ENCODE measurements around the gene PSMA5. TPM values are rescaled to one million over a fixed set of nuclear protein-coding genes. Genes with fewer than 3 reads are reported as not detected.
A peak's percentile ranks its signal among the peaks of the same experiment; 100 is the strongest.

The PSMA5 gene
- total RNA-seq, 1 experiment from 2014 or later = 150 TPM

DNA sequence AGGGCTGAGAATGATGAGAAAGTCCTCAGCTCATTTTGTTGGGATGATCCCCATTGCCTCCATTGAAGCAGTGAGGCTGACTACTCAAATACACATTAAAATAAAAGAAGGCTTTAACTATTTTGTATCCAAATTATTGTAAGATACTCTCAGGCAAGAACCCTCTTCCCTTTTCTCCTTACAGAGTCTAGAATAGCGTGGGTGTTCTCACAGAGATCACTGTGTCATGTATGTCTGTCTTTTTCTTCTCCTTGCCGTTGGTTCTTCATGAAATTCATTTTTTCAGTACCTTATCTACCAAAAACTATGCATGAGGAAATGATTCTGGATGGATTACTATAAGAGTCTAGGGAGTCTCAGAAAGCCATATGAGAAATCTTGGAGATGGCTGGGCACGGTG, 58.6 kb downstream of the PSMA5 start (continued):
- TF ChIP-seq HMGXB4 (CRISPR knock-in tag; IDR thresholded peaks at IDR 0.05) (no peak), NR3C1 (CRISPR knock-in tag; conservative IDR thresholded peaks at IDR 0.05; ENCODE audit: low read depth) (no peak)

DNA sequence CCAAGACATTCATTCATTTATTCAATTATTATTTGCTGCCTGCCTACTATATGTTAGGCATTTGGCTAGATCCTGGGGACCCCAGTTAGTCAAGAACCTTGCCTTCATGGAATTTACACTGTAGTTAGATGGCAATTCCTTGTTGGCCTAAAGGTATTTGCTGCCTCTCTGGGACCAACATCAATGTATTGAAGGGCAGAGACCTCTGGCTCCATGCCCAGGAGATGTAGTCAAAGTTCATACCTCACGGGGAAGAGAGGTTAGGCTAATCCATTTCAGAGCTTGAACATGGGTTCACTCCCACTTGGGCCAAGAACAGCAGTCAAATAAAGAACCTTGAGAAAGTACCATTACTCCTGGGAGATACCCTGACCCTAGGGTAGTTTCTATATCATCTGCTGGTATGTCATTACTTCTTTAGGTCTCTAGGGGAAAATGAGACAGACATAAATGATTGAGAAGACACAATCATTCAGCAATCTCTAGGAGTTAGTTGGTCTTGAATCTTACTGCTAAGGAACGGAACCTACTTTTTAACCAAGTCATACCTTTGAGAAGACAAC, 60.5 kb downstream of the PSMA5 start:
- Mint-ChIP-seq H3K4me3 (no peak overlapping the region), H3K9me3 (peaks cover 10% of the 10 kb centered on the region), H3K4me1 (peaks cover 20% of the 10 kb centered on the region), H3K27me3 (ENCODE audit: low read depth) (no peaks in the 10 kb centered on the region), H3K36me3 (peaks cover 23% of the 10 kb centered on the region), H3K27ac (peak overlapping the region; percentile 32; the same call in 1 of the 2 replicates)
- ATAC-seq (no peak), DNase-seq (ENCODE audit: low spot score) (no peak)
- ChIA-PET CTCF (no interaction called here), POLR2A (no interaction called here)
- no peak for TF ChIP-seq NFATC4 (CRISPR knock-in tag; IDR thresholded peaks at IDR 0.05)
- TF ChIP-seq ZNF671 (CRISPR knock-in tag; IDR thresholded peaks at IDR 0.05) = no peak
- TF ChIP-seq, protein P1, sequence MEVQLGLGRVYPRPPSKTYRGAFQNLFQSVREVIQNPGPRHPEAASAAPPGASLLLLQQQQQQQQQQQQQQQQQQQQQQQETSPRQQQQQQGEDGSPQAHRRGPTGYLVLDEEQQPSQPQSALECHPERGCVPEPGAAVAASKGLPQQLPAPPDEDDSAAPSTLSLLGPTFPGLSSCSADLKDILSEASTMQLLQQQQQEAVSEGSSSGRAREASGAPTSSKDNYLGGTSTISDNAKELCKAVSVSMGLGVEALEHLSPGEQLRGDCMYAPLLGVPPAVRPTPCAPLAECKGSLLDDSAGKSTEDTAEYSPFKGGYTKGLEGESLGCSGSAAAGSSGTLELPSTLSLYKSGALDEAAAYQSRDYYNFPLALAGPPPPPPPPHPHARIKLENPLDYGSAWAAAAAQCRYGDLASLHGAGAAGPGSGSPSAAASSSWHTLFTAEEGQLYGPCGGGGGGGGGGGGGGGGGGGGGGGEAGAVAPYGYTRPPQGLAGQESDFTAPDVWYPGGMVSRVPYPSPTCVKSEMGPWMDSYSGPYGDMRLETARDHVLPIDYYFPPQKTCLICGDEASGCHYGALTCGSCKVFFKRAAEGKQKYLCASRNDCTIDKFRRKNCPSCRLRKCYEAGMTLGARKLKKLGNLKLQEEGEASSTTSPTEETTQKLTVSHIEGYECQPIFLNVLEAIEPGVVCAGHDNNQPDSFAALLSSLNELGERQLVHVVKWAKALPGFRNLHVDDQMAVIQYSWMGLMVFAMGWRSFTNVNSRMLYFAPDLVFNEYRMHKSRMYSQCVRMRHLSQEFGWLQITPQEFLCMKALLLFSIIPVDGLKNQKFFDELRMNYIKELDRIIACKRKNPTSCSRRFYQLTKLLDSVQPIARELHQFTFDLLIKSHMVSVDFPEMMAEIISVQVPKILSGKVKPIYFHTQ (CRISPR knock-in tag; IDR thresholded peaks at IDR 0.05) = no peak
- TF ChIP-seq CREM (CRISPR knock-in tag; IDR thresholded peaks at IDR 0.05) = no peak
- TF ChIP-seq ZNF219 (CRISPR knock-in tag; IDR thresholded peaks at IDR 0.05; ENCODE audit: borderline replicate concordance) = no peak
- no peak for TF ChIP-seq ZBTB43 (CRISPR knock-in tag; IDR thresholded peaks at IDR 0.05)
- TF ChIP-seq FOXK1 (CRISPR knock-in tag; IDR thresholded peaks at IDR 0.05) = no peak
- TF ChIP-seq CDX4 (CRISPR knock-in tag; IDR thresholded peaks at IDR 0.05; ENCODE audit: borderline replicate concordance) = no peak
- no peak for TF ChIP-seq NR3C1 (CRISPR knock-in tag; conservative IDR thresholded peaks at IDR 0.05; ENCODE audit: low read depth)
- TF ChIP-seq FOXJ3 (CRISPR knock-in tag; IDR thresholded peaks at IDR 0.05; ENCODE audit: borderline replicate concordance) = no peak
- TF ChIP-seq ZNF423 (CRISPR knock-in tag; IDR thresholded peaks at IDR 0.05) = no peak
- TF ChIP-seq SMAD4 (CRISPR knock-in tag; IDR thresholded peaks at IDR 0.05) = no peak
- TF ChIP-seq TP53 (CRISPR knock-in tag; IDR thresholded peaks at IDR 0.05) = no peak
- TF ChIP-seq ARID4B (CRISPR knock-in tag; IDR thresholded peaks at IDR 0.05; ENCODE audit: borderline replicate concordance) = no peak

All from WTC11 (cell line).